GM18507 (cell line): ENCODE measurements around the gene RAMACL.

Source experiments
- DNase-seq: peaks from one replicate; pipeline ENCODE4 v3.0.0; 2011; ENCODE audit warnings: low read depth; ENCODE audit not compliant: insufficient read length; ENCODE audit errors: extremely low spot score
- FAIRE-seq: peaks from 2 replicates; lab custom pipeline; 2011; peaks lifted over from hg19 to GRCh38; lab: Jason Lieb, UNC

The RAMACL gene

DNA sequence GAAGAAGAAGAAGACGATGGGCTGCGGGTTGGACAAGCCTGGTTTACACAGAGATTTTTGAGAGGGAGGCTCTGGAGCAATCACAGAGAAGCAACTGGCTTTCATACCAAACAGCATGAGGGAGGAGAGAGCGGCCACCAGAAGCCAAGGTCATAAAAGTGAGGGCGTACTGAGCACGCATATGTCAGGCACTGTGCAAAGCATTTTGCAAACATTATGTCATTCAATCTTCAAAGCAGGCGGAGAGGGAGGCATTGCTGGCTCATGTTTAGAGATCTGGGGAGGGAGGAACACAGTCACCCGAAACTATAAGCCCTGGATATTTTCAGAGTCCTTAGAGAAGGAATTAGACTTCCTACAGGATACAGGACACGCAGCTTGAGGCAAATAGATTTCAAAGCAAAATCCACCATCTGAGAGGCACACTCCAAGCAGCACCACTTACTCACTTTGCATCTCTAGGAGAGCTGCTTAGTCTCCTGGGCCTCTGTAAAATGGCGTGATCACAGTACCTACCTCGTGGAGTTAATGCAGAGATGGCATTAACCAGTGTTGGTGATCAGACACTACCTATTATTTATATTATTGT lies 24.6 kb downstream of the RAMACL start:
- DNase-seq: no peak
- FAIRE-seq: no peak

- no peak for DNase-seq
- no peak for FAIRE-seq
Measured at GRCh38 chr6:166560222-166560621, 26.3 kb downstream of the RAMACL start.

- DNase-seq (no peak), FAIRE-seq (no peak)
Measured at GRCh38 chr6:166559662-166560061, 26.8 kb downstream of the RAMACL start.

DNA sequence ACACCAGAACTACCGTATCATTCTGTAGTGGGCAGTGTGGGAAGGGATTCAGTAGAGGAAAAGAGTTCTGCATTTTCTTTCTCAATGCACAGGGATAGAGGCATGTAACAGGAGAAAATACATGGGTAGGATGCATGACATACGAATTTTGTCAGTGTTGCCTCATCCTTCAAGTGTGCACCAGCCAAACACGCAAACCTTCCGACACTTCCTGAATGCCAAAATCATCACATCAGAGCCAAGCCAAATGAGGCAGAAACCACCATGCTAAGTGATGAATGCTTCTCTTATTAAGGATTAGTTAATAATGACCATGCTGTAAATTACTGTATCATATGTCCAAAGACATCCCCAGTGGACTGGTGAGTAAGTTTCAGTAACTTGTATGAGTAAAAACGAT lies 27.3 kb downstream of the RAMACL start:
- DNase-seq: no peak
- no peak for FAIRE-seq

DNA sequence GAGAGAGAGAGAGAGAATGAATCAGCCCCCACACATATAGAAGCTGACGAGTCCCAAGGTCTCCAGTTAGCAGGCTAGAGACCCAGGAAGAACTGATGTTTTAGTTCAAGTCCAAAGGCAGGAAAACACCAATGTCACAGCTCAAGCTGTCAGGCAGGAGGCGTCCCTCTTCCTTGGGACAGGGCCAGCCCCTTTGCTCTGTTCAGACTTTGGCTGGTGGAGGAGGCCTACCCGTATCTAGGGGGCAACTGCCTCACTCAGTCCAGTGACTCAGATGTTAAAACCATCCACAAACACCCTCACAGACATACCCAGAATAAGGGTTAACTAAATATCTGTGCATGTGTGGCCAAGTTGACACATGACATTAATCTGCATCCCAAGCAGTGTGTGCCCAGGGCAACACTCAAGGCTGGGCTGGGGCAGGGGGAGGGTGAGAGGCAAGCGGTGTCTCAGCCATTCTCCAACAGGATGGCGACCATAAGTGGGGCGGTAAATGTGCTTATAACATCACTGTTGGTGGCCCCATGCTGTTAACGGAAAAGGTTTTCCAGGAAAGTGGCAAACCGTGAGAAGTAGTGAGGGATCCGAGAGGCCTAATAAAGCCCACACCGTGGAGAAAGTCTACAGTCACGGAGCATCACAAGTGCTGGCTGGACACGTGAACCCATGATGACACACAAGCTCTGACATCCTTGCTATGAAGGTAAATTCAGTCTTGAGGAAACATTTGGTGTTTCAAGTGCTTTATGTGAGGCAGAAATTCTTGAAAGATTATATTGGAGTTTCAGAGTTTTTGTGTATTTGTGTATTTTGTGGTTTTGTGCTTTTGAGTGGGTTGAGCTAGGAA lies 28.1 kb downstream of the RAMACL start:
- FAIRE-seq (no peak), DNase-seq (no peak)

DNA sequence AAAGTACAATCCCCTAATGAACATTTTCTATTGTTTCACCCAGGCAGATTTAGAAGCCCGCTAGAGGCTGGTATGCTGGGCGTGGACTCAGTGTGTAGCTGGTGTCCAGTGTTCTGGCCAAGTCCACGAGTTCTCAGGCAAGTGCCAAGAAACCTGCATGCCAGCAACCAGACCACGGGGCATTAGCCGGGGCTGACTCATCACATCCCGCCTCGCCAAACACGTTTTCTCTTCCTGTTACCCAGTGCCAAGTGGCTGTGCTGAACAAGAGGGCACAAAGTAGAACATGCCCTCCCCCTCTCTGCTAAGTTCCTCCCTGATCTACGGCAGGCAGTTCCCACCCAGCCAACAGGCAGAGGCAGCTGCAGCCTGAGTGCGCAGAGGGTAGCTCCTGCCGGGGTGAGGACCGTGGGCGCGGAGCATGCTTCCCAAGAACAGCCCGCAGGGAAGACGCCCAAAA lies 29.6 kb downstream of the RAMACL start:
- FAIRE-seq (no peak), DNase-seq (no peak)

GRCh38 chr6:166556336-166556735 lies 30.1 kb downstream of the RAMACL start:
- FAIRE-seq: no peak
- DNase-seq: no peak

GRCh38 chr6:166555086-166555485 lies 31.4 kb downstream of the RAMACL start:
- FAIRE-seq (no peak), DNase-seq (no peak)

DNA sequence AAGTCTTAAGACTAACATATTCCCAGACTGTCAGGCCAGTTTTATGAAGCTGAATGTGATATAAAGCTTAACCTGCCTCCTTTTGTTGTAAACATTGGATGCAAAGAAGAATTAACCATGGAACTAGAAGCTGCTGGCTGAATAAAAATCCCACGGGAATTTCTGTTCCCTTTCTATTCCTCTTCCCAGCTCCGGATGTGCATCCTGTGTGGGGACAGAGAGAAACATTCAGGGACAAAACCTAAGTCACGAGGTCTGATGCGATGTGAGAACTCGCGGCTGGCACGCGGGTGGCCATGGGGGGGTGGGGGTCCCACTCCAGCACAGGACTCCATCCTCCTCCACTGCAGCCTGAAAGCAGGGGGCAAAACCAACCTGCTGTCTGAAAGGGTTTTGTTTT lies 32.2 kb downstream of the RAMACL start:
- no peak for DNase-seq
- no peak for FAIRE-seq

DNA sequence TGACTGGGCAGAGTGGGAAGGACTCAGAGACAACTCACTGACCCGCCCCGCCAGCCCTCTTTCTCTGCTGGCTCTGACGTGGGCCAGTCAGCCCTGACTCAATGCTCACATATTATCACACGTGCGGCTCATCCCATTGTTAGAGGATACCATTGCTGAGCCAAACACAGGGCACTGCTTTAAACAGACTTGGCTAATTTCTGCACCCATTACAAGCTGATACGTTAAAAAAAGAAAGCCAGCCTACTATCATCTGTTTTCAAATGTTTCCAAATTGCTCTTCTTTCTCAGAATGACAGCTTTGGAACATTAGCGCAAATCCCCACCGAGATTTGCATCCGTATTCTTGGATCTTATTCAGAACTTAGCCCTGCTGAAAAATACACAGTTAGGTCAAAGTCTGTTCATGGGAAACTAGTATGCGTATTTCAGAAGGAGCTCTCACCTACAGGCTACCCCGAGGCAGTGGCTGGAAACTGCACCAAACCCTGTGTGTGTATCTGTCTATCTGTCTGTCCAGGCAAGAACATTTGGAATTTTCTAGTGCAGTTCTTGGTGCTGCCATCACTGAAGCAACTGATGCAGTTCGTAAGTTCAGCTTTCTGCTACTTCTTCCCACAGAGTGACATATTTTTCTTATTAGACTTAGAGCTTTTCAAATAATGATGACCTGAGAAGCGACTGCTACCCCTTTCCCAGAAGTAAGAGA lies 32.8 kb downstream of the RAMACL start:
- DNase-seq (no peak), FAIRE-seq (no peak)

- no peak for DNase-seq
- no peak for FAIRE-seq
Measured at GRCh38 chr6:166552600-166552999, 33.9 kb downstream of the RAMACL start.

GRCh38 chr6:166551754-166552495 lies 34.6 kb downstream of the RAMACL start:
- FAIRE-seq (no peak), DNase-seq (no peak)

DNA sequence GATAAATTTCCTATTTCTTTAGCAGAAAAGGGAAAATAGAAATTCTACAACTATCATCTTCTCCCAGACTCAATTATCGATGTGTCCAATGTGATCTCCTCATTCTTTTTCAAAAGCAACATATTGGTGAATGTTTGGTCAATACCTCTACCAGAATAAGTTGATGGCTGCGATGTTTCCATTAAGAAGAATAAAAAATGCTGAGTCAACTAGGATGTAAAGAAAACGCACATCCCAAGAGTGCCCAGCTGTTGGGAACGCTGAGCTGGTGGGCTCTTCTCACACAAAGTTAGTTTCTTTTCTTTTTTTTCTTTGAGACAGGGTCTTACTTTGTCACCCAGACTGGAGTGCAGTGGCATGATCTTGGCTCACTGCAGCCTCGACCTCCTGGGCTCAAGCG lies 39.8 kb downstream of the RAMACL start:
- DNase-seq (no peak), FAIRE-seq (no peak)

DNA sequence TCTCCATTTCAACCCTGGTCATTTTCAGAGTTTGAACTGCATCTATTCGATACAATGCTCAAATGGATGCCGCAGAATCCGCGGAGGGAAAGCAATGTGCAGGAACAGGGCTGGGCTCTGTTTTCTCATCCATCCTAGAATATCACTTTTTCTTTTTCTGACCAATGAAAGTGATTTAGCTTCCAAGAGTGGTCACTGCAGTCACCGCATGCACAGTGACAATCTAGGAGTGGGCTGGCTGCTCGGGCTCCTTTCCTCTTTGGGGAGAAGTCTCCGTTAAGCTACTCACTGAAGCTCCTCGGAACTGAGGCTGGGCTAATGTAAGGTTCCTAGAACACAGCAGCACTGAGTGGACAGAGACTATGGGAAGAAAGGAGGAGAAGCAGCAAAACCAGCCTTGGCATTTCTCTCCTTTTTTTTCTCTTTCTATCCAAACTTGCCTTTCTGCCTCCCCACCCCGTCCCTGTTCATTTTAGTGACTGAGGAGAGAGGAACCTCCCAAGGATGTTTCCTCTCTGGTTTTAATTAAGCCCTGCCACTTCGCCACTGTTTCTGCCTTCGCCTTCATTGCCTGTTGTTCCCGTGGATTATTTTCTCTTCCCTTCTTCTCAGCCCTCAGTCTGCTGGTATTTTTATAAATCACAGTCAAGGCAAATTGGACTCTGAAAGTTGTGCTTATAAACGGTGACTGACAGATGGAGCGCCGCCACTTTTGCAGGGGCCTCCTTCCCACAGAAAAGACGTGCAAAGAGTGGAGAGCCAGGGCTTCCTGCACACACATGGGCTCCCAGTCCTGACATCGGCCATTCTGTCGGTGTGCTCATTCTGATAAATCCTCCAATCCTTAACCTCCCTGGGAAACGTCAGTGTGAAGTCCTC lies 41.1 kb downstream of the RAMACL start:
- FAIRE-seq (no peak), DNase-seq (no peak)

DNA sequence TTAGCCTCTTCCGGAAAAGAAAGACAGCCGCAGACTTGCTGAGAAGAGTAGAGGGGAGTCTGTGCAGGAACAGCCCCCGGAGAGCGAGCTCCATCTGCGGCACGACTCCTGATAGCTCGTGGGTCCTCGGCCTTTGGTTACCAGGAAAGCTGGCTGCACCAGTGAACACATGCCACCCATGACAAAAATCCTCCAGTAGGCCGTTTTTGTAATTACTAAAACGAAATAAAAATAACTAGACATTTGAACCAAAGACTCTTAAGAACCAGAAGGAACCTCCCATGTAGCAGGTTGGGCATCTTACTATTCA lies 42.2 kb downstream of the RAMACL start:
- DNase-seq (no peak), FAIRE-seq (no peak)

DNA sequence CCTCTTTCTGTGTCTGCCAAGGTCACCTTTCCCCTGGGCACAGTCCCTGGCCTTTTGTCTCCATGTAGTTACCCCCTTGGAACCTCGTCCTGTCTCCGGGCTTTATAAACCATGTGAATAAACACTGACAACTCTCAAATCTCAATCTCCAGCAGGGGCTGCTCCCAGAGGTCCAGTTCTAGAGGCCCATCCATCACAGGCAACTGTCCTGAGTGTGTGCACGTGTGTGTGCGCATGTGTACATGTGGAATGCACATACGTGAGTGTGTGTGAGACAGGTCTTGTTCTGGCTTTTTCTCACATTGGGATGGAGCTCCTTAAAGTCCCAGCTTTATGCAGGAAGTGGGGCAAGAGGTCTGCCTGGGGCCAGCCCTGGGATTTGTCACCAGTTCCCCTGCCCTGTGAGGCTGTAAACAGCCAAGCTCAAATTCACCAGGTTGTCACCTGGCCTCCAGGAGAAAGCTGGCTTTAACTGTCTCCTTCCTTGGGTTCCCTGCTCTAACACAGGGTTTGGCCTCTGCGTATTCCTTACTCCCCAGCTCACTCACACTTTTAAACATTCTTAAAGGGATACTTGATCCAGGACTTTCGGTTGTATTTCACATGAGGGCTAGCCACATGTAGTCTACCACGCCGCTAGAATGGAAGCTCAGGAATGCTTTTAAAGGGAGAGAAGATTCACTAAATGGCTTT lies 42.7 kb downstream of the RAMACL start:
- FAIRE-seq: no peak

DNA sequence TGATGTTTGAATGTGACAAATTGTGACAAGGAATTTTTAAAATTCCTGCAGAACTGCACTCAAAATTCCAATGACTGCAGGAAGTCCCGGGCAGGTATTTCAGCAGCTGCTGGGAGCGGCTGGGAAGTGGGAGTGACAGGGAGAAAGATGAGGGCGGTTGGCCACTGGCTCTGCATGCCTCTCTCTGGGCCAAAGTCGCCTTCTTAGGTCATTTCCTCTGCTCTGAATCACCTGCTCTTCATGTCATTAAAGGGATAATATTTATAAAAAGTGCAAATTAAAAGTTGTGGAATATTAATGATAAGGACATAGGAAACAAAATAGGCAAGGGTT lies 43.9 kb downstream of the RAMACL start:
- FAIRE-seq (no peak), DNase-seq (no peak)

More for the DNA sequence above, 42.7 kb downstream of the RAMACL start:
- DNase-seq: no peak

DNA sequence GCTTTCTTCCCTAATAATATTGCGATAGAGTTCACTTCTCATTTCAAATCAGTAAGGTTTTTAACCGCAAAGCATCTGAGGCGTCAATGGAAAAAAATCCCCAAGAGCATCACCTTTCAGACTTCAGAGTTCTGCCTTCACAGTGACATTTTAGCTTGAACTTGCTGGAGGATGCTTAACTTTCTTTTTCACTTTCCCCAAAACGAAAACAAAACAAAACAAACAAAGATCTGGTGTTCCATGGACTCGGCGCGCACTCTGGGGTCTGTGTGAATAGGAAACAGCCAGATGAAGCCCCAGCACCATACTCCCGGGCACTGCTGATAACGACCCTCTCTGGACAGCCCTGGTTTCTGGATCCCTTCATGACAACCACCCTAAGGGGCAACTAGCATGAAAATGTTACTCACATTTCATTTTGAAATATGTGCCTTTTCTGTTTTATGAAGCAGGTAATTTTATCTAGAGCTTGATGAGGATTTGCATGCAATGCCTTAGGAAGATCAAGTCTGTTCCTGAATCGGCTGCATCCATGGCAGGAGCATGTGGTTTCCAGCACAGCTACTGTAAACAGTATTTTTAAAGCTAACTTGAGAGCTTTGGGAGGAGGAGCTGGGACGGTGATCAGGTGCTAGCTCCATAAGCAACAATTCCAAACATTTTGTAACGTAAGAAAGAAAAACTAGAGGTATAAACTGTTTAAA lies 44.5 kb downstream of the RAMACL start:
- DNase-seq (no peak), FAIRE-seq (peak; percentile 85)
